Kidney epithelial cell (primary cell): Measurements from ENCODE around the gene KCNQ5. TPM values are rescaled to one million over a fixed set of nuclear protein-coding genes. Genes with fewer than 3 reads are reported as not detected.

Source experiments
- DNase-seq: peaks from one replicate; pipeline ENCODE4 v3.0.0-alpha.2; 2010; ENCODE audit warnings: low read depth
- H3K27me3 ChIP-seq: 2 replicates; pipeline ENCODE4 v1.6.0; 2011; ENCODE audit warnings: low read length; ENCODE audit not compliant: control insufficient read depth, insufficient read depth
- H3K36me3 ChIP-seq: 2 replicates; pipeline ENCODE4 v1.5.1; 2011; ENCODE audit warnings: low read length; ENCODE audit not compliant: control insufficient read depth, insufficient read depth
- H3K4me3 ChIP-seq: 2 replicates; pipeline ENCODE4 v1.5.1; 2011; ENCODE audit warnings: low read depth, mild to moderate bottlenecking, control low read depth, low read length
- total RNA-seq: library from RNA; depleted of rRNA; stranded (reverse); fragments of >200 nt; gene quantifications from 2 replicates; pipeline ENCODE4 v1.2.3, GENCODE V29; 2015
- TF ChIP-seq, protein P1 (sequence below): IDR thresholded peaks from 2 replicates; pipeline ENCODE4 v1.5.1; 2011; ENCODE audit warnings: mild to moderate bottlenecking, moderate library complexity, low read length, control low read depth, inconsistent platforms; ENCODE audit not compliant: insufficient read depth, poor library complexity, severe bottlenecking

KCNQ5 gene
- total RNA-seq, 1 donor from 2014 or later: 1.9 TPM

DNA sequence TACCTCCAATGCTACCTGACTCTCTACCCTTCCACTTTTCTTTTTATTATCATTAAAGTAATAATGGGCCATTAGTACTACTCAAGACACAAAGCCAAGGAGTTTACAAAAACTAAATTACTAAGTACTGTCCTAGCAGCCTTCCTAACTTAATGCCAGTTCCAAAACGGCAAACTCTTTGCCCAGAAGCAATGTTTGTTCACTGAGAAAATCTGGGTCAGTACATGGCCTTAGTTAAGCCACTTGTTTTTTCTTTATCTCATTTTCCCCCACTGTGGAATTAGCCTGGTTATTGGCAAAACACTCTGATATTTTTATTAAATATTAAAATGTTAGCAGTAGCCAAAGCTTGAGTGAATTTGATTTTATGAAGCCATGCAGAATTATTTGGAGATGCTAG, 242.4 kb downstream of the KCNQ5 start:
- TF ChIP-seq, protein P1, sequence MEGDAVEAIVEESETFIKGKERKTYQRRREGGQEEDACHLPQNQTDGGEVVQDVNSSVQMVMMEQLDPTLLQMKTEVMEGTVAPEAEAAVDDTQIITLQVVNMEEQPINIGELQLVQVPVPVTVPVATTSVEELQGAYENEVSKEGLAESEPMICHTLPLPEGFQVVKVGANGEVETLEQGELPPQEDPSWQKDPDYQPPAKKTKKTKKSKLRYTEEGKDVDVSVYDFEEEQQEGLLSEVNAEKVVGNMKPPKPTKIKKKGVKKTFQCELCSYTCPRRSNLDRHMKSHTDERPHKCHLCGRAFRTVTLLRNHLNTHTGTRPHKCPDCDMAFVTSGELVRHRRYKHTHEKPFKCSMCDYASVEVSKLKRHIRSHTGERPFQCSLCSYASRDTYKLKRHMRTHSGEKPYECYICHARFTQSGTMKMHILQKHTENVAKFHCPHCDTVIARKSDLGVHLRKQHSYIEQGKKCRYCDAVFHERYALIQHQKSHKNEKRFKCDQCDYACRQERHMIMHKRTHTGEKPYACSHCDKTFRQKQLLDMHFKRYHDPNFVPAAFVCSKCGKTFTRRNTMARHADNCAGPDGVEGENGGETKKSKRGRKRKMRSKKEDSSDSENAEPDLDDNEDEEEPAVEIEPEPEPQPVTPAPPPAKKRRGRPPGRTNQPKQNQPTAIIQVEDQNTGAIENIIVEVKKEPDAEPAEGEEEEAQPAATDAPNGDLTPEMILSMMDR: no peak
- Histone ChIP-seq H3K4me3 (no peak overlapping the region), H3K27me3 (no peaks in the 10 kb centered on the region), H3K36me3 (no peaks in the 10 kb centered on the region)
- DNase-seq: no peak

DNA sequence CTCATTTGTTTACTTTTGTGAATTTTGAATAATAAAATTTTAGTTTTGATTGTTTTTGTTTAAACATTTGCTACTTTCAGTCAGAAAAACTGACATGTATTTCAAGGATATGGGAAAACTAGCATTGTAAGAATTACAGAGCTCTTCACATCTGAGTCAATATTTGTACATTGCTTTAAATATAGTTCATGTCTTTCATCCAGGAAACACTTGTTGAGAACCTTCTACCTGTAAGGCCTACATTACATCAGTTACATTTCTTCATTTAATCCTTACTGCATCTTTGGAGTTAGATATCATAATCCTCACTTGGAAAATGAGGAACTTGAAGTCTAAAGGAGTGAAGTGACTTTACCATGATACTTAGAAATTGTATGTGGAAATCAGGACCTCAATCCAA, 242.9 kb downstream of the KCNQ5 start:
- no peak for DNase-seq
- TF ChIP-seq, protein P1: no peak
- no peak overlapping the region for H3K4me3 ChIP-seq
- no peaks in the 10 kb centered on the region for H3K36me3 ChIP-seq
- no peaks in the 10 kb centered on the region for H3K27me3 ChIP-seq

DNA sequence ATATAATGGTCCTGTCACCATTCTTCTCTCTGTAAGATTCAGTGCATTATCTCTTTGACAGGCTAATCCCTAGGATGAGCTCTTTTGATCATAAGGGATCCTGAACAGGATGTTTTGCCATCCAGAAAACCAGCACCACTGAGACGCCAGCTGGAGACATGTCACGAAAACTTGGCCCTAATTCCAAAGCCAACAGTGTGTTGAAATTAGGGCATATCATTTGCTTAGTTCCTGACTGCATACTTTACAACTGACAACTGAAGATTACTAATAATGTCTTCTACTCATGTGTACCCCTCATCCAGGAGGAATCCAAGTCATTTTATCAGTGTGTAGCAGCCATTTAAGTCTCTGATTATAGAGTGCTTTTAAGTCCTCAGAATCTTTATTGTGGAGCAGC, 243.6 kb downstream of the KCNQ5 start:
- H3K27me3 ChIP-seq: no peaks in the 10 kb centered on the region
- H3K36me3 ChIP-seq: no peaks in the 10 kb centered on the region
- no peak overlapping the region for H3K4me3 ChIP-seq
- TF ChIP-seq, protein P1: no peak
- no peak for DNase-seq

DNA sequence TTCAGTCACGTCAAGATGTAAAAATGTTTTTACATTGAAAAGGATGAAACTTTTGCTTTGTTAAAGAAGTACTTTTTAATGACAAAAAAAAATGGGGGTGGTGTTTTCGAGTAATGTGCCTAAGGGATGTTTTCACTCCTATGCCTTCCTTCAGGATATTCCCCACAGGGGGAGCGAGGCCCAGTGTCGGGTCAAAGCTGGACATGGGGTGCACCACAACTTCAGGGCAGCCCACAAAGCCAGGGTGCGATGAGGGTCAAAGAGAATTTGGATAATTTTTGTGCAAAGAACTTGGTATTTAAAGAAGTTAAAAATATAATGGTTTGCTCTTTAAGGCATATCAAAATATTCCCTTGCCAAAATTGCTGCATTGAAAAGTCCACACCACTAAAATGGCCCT, 247.8 kb downstream of the KCNQ5 start:
- Histone ChIP-seq H3K36me3 (no peaks in the 10 kb centered on the region), H3K4me3 (no peak overlapping the region), H3K27me3 (no peaks in the 10 kb centered on the region)
- DNase-seq: no peak
- TF ChIP-seq, protein P1: no peak

DNA sequence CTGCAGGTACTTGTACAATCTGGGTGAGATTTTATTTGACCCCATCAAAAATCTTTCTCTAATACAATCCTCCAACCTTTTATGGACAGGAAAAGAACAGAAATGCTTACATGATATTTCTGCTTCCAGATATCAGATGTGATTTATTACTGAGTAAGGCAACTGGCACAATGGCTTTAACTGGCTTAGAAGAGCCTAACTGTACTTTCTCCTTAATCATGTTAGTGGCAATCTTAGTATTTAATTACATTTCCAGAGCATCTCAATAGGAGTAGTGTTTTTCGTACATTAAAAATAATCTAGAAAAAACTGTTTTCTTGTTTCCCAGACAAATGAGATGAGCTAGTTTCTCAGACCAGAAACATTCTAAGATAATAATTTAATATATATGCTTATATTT, 251.6 kb downstream of the KCNQ5 start:
- no peaks in the 10 kb centered on the region for H3K27me3 ChIP-seq
- TF ChIP-seq, protein P1: no peak
- DNase-seq: no peak
- no peaks in the 10 kb centered on the region for H3K36me3 ChIP-seq
- no peak overlapping the region for H3K4me3 ChIP-seq

DNA sequence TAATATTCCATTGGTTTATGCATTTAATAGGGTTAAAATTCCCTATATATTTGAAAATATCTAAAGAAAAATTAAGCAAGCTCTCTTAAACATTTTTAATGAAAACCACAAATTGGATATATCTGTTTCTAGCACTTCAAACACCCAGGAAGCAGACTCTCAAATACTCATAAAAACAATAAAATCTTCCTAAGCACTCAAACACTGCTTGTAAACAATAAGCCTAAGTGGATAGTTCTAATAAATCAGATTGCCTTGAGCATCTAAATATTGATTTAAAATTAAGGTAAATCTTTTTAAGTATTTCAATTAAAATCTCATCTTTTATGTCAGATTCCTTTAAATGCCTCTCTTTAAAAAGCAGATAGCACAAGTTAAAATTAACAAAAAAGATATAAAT, 254.4 kb downstream of the KCNQ5 start:
- Histone ChIP-seq H3K36me3 (no peaks in the 10 kb centered on the region), H3K4me3 (no peak overlapping the region), H3K27me3 (no peaks in the 10 kb centered on the region)
- TF ChIP-seq, protein P1: no peak
- DNase-seq: no peak
